Stimulated activated CD8-positive, alpha-beta memory T cell treated with anti-CD3 and anti-CD28 coated beads, Interleukin-7, amount 100 ng/mL, for 1 hour (primary cell): ENCODE results near the gene SLC35F1.
"Not testable (repeated sequence)": the region's sequence is repeated elsewhere in the genome, so short reads cannot be mapped to it uniquely, and the experiment has no call there.

Experiments used
- DNase-seq, 2 donors: peaks; one replicate each; pipeline ENCODE4 v3.0.0-alpha.2; 2020; ENCODE audit warnings: low read depth in 2 of 2

Gene SLC35F1

GRCh38 chr6:117927866-117928265 is 20.8 kb downstream of the SLC35F1 start:
- DNase-seq, result no peak

GRCh38 chr6:117928833-117929232 is 21.8 kb downstream of the SLC35F1 start:
- no peak for DNase-seq

GRCh38 chr6:117929501-117929900 is 22.4 kb downstream of the SLC35F1 start:
- DNase-seq, result no peak

- no peak for DNase-seq
Measured at GRCh38 chr6:117930645-117931044, 23.6 kb downstream of the SLC35F1 start.

- no peak for DNase-seq
Measured at GRCh38 chr6:117932001-117932400, 24.9 kb downstream of the SLC35F1 start.

- DNase-seq, result no peak
Measured at GRCh38 chr6:117932676-117933075, 25.6 kb downstream of the SLC35F1 start.

GRCh38 chr6:117933471-117933870 is 26.4 kb downstream of the SLC35F1 start:
- DNase-seq, result no peak

- no peak for DNase-seq
Measured at GRCh38 chr6:117938311-117938995, 31.4 kb downstream of the SLC35F1 start.

- no peak for DNase-seq
Measured at GRCh38 chr6:117947234-117947633, 40.2 kb downstream of the SLC35F1 start.

GRCh38 chr6:117951783-117952182 is 44.7 kb downstream of the SLC35F1 start:
- no peak for DNase-seq

GRCh38 chr6:117955684-117956256 is 48.7 kb downstream of the SLC35F1 start:
- no peak for DNase-seq

- DNase-seq, result no peak
Measured at GRCh38 chr6:117956386-117956785, 49.3 kb downstream of the SLC35F1 start.

- no peak for DNase-seq
Measured at GRCh38 chr6:117958536-117958935, 51.5 kb downstream of the SLC35F1 start.

GRCh38 chr6:117960877-117961276 is 53.8 kb downstream of the SLC35F1 start:
- no peak for DNase-seq

GRCh38 chr6:117961301-117961700 is 54.2 kb downstream of the SLC35F1 start:
- DNase-seq, result no peak

GRCh38 chr6:117965763-117966162 is 58.7 kb downstream of the SLC35F1 start:
- not testable (repeated sequence) for DNase-seq

GRCh38 chr6:117971637-117972036 is 64.6 kb downstream of the SLC35F1 start:
- DNase-seq, result no peak

GRCh38 chr6:117974914-117975627 is 68.0 kb downstream of the SLC35F1 start:
- no peak for DNase-seq

- DNase-seq, result no peak
Measured at GRCh38 chr6:117976030-117976651, 69.1 kb downstream of the SLC35F1 start.

GRCh38 chr6:117985916-117986315 is 78.9 kb downstream of the SLC35F1 start:
- no peak for DNase-seq

- no peak for DNase-seq
Measured at GRCh38 chr6:117986396-117986795, 79.3 kb downstream of the SLC35F1 start.

- DNase-seq, result no peak
Measured at GRCh38 chr6:117989086-117989485, 82.0 kb downstream of the SLC35F1 start.

GRCh38 chr6:117990151-117990550 is 83.1 kb downstream of the SLC35F1 start:
- DNase-seq, result no peak
